SJCRH30 (cell line): ENCODE data around the gene NIPSNAP2. TPM values are rescaled to one million over a fixed set of nuclear protein-coding genes. Genes with fewer than 3 reads are reported as not detected.
"Not testable (repeated sequence)": the region's sequence is repeated elsewhere in the genome, so short reads cannot be mapped to it uniquely, and the experiment has no call there.

Source experiments
- DNase-seq, 2 experiments: peaks; one replicate each; pipeline ENCODE4 v3.0.0-alpha.2; 2015 to 2020
- H3K27ac ChIP-seq: fragments of 250-450 bp; sonication (Bioruptor Pico); 2 replicates; pipeline ENCODE4 v1.5.1; 2020; ENCODE audit warnings: mild to moderate bottlenecking, moderate library complexity
- H3K27me3 ChIP-seq: fragments of 250-450 bp; sonication (Bioruptor Pico); 2 replicates; pipeline ENCODE4 v1.5.1; 2020; ENCODE audit warnings: mild to moderate bottlenecking, moderate library complexity
- H3K36me3 ChIP-seq: fragments of 250-450 bp; sonication (Bioruptor Pico); 2 replicates; pipeline ENCODE4 v1.5.1; 2020; ENCODE audit warnings: mild to moderate bottlenecking, moderate library complexity
- H3K4me1 ChIP-seq: fragments of 250-450 bp; sonication (Bioruptor Pico); 2 replicates; pipeline ENCODE4 v1.5.1; 2020; ENCODE audit warnings: mild to moderate bottlenecking, moderate library complexity
- H3K4me3 ChIP-seq: fragments of 250-450 bp; sonication (Bioruptor Pico); 2 replicates; pipeline ENCODE4 v1.5.1; 2020; ENCODE audit warnings: mild to moderate bottlenecking, moderate library complexity
- H3K9me3 ChIP-seq: fragments of 250-450 bp; sonication (Bioruptor Pico); replicated peaks from 2 replicates; pipeline ENCODE4 v1.5.1; 2020; ENCODE audit warnings: mild to moderate bottlenecking, moderate library complexity
- total RNA-seq: library from RNA; depleted of rRNA; stranded (reverse); fragments of >200 nt; shearing (Covaris generic); gene quantifications from 2 replicates; pipeline ENCODE4 v1.2.3, GENCODE V29; 2014; rRNA removed

The NIPSNAP2 gene
- total RNA-seq: 59.1 and 63.7 TPM in 2 replicates

GRCh38 chr7:55964261-55965099 is at the start of gene NIPSNAP2:
Gene NIPSNAP2, plus strand, starts transcription at chr7:55964585. Its CDS starts 25 bp downstream, at chr7:55964610.
- DNase-seq: peak; percentile 80 to 84
- Histone ChIP-seq H3K4me1 (0 out of 2 replicates have a peak, but pooled peaks cover 5% of the 10 kb centered on the region), H3K27me3 (no peaks in the 10 kb centered on the region), H3K4me3 (peak within 1 kb of the TSS; percentile 87), H3K9me3 (no peaks in the 10 kb centered on the region), H3K27ac (peak within 1 kb of the TSS; percentile 80), H3K36me3 (no peaks in the 10 kb centered on the region; the same call in 1 of the 2 replicates)

- Histone ChIP-seq H3K27me3 (no peaks in the 10 kb centered on the region), H3K4me1 (no peaks in the 10 kb centered on the region), H3K9me3 (peaks cover 11% of the 10 kb centered on the region; the same call in 1 of the 2 replicates), H3K4me3 (no peak overlapping the region), H3K36me3 (peaks cover 24% of the 10 kb centered on the region), H3K27ac (no peak overlapping the region)
- DNase-seq: no peak
Observed at GRCh38 chr7:55917771-55918170, 46.6 kb upstream of the NIPSNAP2 start.

GRCh38 chr7:55928006-55928767 is 36.2 kb upstream of the NIPSNAP2 start:
- no peak for DNase-seq
- H3K36me3 ChIP-seq: peaks cover 36% of the 10 kb centered on the region
- H3K9me3 ChIP-seq: no peaks in the 10 kb centered on the region; the same call in 1 of the 2 replicates
- no peaks in the 10 kb centered on the region for H3K27me3 ChIP-seq
- no peak overlapping the region for H3K4me3 ChIP-seq
- H3K27ac ChIP-seq: no peak overlapping the region
- no peaks in the 10 kb centered on the region for H3K4me1 ChIP-seq

GRCh38 chr7:55931421-55932151 is 32.8 kb upstream of the NIPSNAP2 start:
- H3K27me3 ChIP-seq: no peaks in the 10 kb centered on the region
- H3K4me3 ChIP-seq: no peak overlapping the region
- no peak for DNase-seq
- no peaks in the 10 kb centered on the region for H3K4me1 ChIP-seq
- no peak overlapping the region for H3K27ac ChIP-seq
- H3K9me3 ChIP-seq: no peaks in the 10 kb centered on the region
- H3K36me3 ChIP-seq: peaks cover 9% of the 10 kb centered on the region; the same call in 1 of the 2 replicates

- no peak overlapping the region for H3K27ac ChIP-seq
- H3K36me3 ChIP-seq: no peaks in the 10 kb centered on the region
- H3K4me1 ChIP-seq: no peaks in the 10 kb centered on the region
- H3K4me3 ChIP-seq: no peak overlapping the region
- DNase-seq: no peak
- H3K9me3 ChIP-seq: peaks cover 15% of the 10 kb centered on the region
- no peaks in the 10 kb centered on the region for H3K27me3 ChIP-seq
Observed at GRCh38 chr7:55939514-55940123, 24.8 kb upstream of the NIPSNAP2 start.

- no peak for DNase-seq
- Histone ChIP-seq H3K9me3 (0 out of 2 replicates have a peak, but pooled peaks cover 3% of the 10 kb centered on the region), H3K27me3 (no peaks in the 10 kb centered on the region), H3K36me3 (no peaks in the 10 kb centered on the region), H3K4me1 (no peaks in the 10 kb centered on the region), H3K27ac (no peak overlapping the region), H3K4me3 (no peak overlapping the region)
Observed at GRCh38 chr7:55946545-55946944, 17.8 kb upstream of the NIPSNAP2 start.

GRCh38 chr7:55951637-55952351 is 12.6 kb upstream of the NIPSNAP2 start, which contains the start of gene MRPS17:
Gene MRPS17, plus strand, starts transcription at chr7:55951877. Its CDS starts 1,319 bp downstream, at chr7:55953196.
- no peaks in the 10 kb centered on the region for H3K27me3 ChIP-seq
- H3K4me1 ChIP-seq: no peaks in the 10 kb centered on the region
- H3K36me3 ChIP-seq: peaks cover 25% of the 10 kb centered on the region
- H3K4me3 ChIP-seq: peak within 1 kb of the TSS; percentile 98
- no peaks in the 10 kb centered on the region for H3K9me3 ChIP-seq
- peak; percentile 92 to 93 for DNase-seq
- peak within 1 kb of the TSS; percentile 55 for H3K27ac ChIP-seq

- H3K27ac ChIP-seq: peak overlapping the region; percentile 55
- not testable (repeated sequence) for H3K27me3 ChIP-seq, H3K4me1 ChIP-seq, DNase-seq, H3K9me3 ChIP-seq
- H3K4me3 ChIP-seq: peak overlapping the region; percentile 98
- peaks cover 25% of the 10 kb centered on the region for H3K36me3 ChIP-seq
Observed at GRCh38 chr7:55952352-55952671, 12.1 kb upstream of the NIPSNAP2 start.

GRCh38 chr7:55953707-55954475 is 10.5 kb upstream of the NIPSNAP2 start:
- Histone ChIP-seq H3K36me3 (peaks cover 25% of the 10 kb centered on the region), H3K27me3 (no peaks in the 10 kb centered on the region), H3K4me1 (no peaks in the 10 kb centered on the region), H3K4me3 (no peak overlapping the region), H3K9me3 (no peaks in the 10 kb centered on the region), H3K27ac (no peak overlapping the region)
- DNase-seq: no peak

- Histone ChIP-seq H3K27ac (no peak overlapping the region), H3K9me3 (no peaks in the 10 kb centered on the region), H3K4me1 (no peaks in the 10 kb centered on the region), H3K36me3 (peaks cover 25% of the 10 kb centered on the region), H3K27me3 (no peaks in the 10 kb centered on the region), H3K4me3 (no peak overlapping the region)
- no peak for DNase-seq
Observed at GRCh38 chr7:55957190-55957589, 7.2 kb upstream of the NIPSNAP2 start.

GRCh38 chr7:55962014-55962413 is 2.4 kb upstream of the NIPSNAP2 start:
- DNase-seq: no peak
- Histone ChIP-seq H3K27ac (no peak overlapping the region), H3K36me3 (no peaks in the 10 kb centered on the region), H3K9me3 (no peaks in the 10 kb centered on the region), H3K4me1 (0 out of 2 replicates have a peak, but pooled peaks cover 5% of the 10 kb centered on the region), H3K4me3 (no peak overlapping the region), H3K27me3 (no peaks in the 10 kb centered on the region)

- Histone ChIP-seq H3K9me3 (no peaks in the 10 kb centered on the region), H3K36me3 (no peaks in the 10 kb centered on the region), H3K27ac (no peak overlapping the region), H3K4me1 (0 out of 2 replicates have a peak, but pooled peaks cover 5% of the 10 kb centered on the region), H3K4me3 (peak overlapping the region; percentile 87), H3K27me3 (no peaks in the 10 kb centered on the region)
- DNase-seq: no peak
Observed at GRCh38 chr7:55963584-55964168, 709 bp upstream of the NIPSNAP2 start.

GRCh38 chr7:55965100-55965470 is 700 bp downstream of the NIPSNAP2 start:
- H3K4me3 ChIP-seq: peak overlapping the region; percentile 87
- no peaks in the 10 kb centered on the region for H3K27me3 ChIP-seq
- no peaks in the 10 kb centered on the region for H3K9me3 ChIP-seq
- H3K36me3 ChIP-seq: no peaks in the 10 kb centered on the region; the same call in 1 of the 2 replicates
- peak overlapping the region; percentile 80 for H3K27ac ChIP-seq
- H3K4me1 ChIP-seq: 0 out of 2 replicates have a peak, but pooled peaks cover 5% of the 10 kb centered on the region
- DNase-seq: peak in 1 of 2 experiments; percentile 78
